Fibroblast of lung (primary cell): ENCODE results near the gene FCGBP.

ENCODE experiments used
- EZH2 ChIP-seq: IDR thresholded peaks from 2 replicates; pipeline ENCODE4 v1.5.1; 2012; ENCODE audit warnings: low read length, control low read depth, mild to moderate bottlenecking; ENCODE audit errors: missing control alignments
- TF ChIP-seq, protein P1 (sequence below), 2 donors: IDR thresholded peaks in 1 of 2; conservative IDR thresholded peaks in 1 of 2; 1 replicate in 1 of 2; 2 replicates in 1 of 2; pipeline ENCODE4 v1.5.1; 2011 to 2012; ENCODE audit warnings: low read length in 2 of 2, control low read depth in 1 of 2, inconsistent platforms in 1 of 2, low read depth in 1 of 2, mild to moderate bottlenecking in 1 of 2

DNA sequence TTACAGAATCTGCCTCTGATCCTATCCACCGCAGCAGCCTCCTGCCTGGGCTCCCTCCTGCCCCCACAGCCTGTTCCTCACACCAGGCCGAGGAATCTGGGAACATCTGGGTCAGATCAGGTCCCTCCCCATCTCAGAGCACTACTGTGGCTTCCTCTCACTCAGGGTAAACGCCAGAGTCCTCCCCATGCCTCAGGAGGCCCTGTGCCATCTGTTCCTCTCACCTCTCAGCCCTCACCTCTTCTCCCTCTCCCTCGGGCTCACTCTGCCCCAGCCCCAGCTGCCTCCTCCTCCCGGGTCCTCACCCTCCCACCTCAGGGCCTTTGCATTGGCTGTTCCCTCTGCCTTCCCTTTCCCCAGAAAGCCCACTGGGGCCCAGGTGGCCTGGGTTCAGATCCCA, 18.2 kb downstream of the FCGBP start:
- TF ChIP-seq, protein P1, sequence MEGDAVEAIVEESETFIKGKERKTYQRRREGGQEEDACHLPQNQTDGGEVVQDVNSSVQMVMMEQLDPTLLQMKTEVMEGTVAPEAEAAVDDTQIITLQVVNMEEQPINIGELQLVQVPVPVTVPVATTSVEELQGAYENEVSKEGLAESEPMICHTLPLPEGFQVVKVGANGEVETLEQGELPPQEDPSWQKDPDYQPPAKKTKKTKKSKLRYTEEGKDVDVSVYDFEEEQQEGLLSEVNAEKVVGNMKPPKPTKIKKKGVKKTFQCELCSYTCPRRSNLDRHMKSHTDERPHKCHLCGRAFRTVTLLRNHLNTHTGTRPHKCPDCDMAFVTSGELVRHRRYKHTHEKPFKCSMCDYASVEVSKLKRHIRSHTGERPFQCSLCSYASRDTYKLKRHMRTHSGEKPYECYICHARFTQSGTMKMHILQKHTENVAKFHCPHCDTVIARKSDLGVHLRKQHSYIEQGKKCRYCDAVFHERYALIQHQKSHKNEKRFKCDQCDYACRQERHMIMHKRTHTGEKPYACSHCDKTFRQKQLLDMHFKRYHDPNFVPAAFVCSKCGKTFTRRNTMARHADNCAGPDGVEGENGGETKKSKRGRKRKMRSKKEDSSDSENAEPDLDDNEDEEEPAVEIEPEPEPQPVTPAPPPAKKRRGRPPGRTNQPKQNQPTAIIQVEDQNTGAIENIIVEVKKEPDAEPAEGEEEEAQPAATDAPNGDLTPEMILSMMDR (conservative IDR thresholded peaks at IDR 0.05 in 1 of 2, IDR thresholded peaks at IDR 0.05 in 1 of 2; ENCODE audit: low read depth in 1 of 2, low read length in 2 of 2), result no peak
- TF ChIP-seq EZH2, result no peak
